LNCAP (cell line): ENCODE data around the gene FOSL2.

Source experiments
- CTCF ChIP-seq: fragments of 450-650 bp; IDR thresholded peaks from 2 replicates; pipeline ENCODE4 v1.5.1; 2017; ENCODE audit warnings: mild to moderate bottlenecking

Gene FOSL2

GRCh38 chr2:28347596-28347995, 45.1 kb upstream of the FOSL2 start:
- no peak for TF ChIP-seq CTCF

- no peak for TF ChIP-seq CTCF
Observed at GRCh38 chr2:28348149-28348567, 44.5 kb upstream of the FOSL2 start.

- no peak for TF ChIP-seq CTCF
Observed at GRCh38 chr2:28348921-28349320, 43.7 kb upstream of the FOSL2 start.

- TF ChIP-seq CTCF = no peak
Observed at GRCh38 chr2:28349546-28350165, 43.0 kb upstream of the FOSL2 start.

GRCh38 chr2:28350196-28350595, 42.5 kb upstream of the FOSL2 start:
- no peak for TF ChIP-seq CTCF

- TF ChIP-seq CTCF = no peak
Observed at GRCh38 chr2:28350791-28351285, 41.8 kb upstream of the FOSL2 start.

GRCh38 chr2:28351621-28352020, 41.0 kb upstream of the FOSL2 start:
- TF ChIP-seq CTCF = no peak

GRCh38 chr2:28352104-28352503, 40.6 kb upstream of the FOSL2 start:
- no peak for TF ChIP-seq CTCF
